Muscle layer of colon (tissue), 2 donors: Measurements from ENCODE around the gene LRRC17.

Source experiments
- H3K27ac ChIP-seq: one replicate; pipeline ENCODE4 v1.7.0; 2013; ENCODE audit warnings: low read depth, mild to moderate bottlenecking, low read length, moderate library complexity
- H3K27me3 ChIP-seq, 2 donors: one replicate each; pipeline ENCODE4 v1.7.0; 2013; ENCODE audit warnings: low read length in 2 of 2, mild to moderate bottlenecking in 2 of 2; ENCODE audit not compliant: insufficient read depth in 2 of 2, control insufficient read depth in 1 of 2
- H3K36me3 ChIP-seq: one replicate; pipeline ENCODE4 v1.7.0; 2013; ENCODE audit warnings: mild to moderate bottlenecking, low read length; ENCODE audit not compliant: insufficient read depth
- H3K4me1 ChIP-seq: one replicate; pipeline ENCODE4 v1.7.0; 2013; ENCODE audit warnings: mild to moderate bottlenecking, low read length; ENCODE audit not compliant: insufficient read depth
- H3K4me3 ChIP-seq, 2 donors: one replicate each; pipeline ENCODE4 v1.7.0; 2013; ENCODE audit warnings: low read length in 2 of 2, low read depth in 1 of 2, mild to moderate bottlenecking in 1 of 2, moderate library complexity in 1 of 2
- H3K9ac ChIP-seq: one replicate; pipeline ENCODE4 v1.7.0; 2013; ENCODE audit warnings: low read length
- H3K9me3 ChIP-seq: one replicate; pipeline ENCODE4 v1.7.0; 2013; ENCODE audit warnings: mild to moderate bottlenecking, low read length
- donor health status: abdominal sarcoma.
- donor health status: Adenocarcinoma of cecum.

Gene LRRC17

DNA sequence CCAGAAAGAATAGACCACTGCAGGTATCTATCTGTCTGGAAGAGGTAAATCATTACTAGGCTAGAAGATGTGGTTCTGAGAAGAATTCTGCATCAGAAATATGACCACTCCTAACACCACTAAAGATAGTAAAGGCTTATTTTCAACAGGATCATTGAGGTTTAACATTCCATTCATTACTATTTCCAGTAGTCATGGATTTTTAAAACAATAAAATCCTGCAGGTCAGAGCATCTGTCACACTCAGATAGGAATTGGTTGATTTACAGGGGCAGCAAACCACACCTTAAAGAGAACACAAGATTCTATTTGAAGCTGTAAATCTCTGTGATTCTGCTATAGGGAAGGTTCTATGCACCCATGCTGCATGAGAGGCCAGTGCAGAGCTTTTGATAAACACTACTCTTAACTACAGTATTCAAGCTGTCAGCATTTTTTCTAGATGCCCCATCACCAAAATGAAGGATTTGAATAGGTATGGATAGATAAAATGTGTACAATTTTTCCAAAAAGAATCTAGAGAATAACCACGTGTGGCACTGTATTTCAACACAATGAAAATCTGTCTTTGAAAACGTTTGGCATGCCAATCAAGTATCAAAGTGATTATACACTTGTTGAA is 14.6 kb downstream of the LRRC17 start:
- H3K9me3 ChIP-seq: no peaks in the 10 kb centered on the region
- no peaks in the 10 kb centered on the region for H3K4me1 ChIP-seq
- no peak overlapping the region for H3K4me3 ChIP-seq
- no peak overlapping the region for H3K9ac ChIP-seq
- no peaks in the 10 kb centered on the region for H3K27me3 ChIP-seq
- no peaks in the 10 kb centered on the region for H3K36me3 ChIP-seq
- H3K27ac ChIP-seq: no peak overlapping the region

DNA sequence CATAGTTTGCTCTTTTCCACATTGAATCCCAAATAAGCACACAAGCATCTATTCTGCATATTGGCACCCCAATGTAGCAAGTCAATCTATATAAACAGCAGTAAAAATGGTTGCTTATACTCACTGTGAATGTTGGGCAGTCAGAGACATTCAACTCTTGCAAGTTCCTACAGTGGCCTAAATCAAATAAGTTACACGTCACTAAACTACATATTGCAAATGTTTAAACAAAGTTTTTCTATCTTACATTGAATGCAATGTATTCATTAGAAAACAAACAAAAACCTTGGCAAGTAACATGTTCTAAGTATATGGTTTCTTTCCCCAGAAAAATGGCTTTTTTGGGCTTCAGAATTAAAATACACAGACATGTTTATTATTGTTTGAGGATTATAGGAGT is 19.0 kb downstream of the LRRC17 start:
- Histone ChIP-seq H3K27ac (no peak overlapping the region), H3K36me3 (no peaks in the 10 kb centered on the region), H3K27me3 (no peaks in the 10 kb centered on the region), H3K4me3 (no peak overlapping the region), H3K9ac (no peak overlapping the region), H3K9me3 (no peaks in the 10 kb centered on the region), H3K4me1 (peaks cover 4% of the 10 kb centered on the region)

DNA sequence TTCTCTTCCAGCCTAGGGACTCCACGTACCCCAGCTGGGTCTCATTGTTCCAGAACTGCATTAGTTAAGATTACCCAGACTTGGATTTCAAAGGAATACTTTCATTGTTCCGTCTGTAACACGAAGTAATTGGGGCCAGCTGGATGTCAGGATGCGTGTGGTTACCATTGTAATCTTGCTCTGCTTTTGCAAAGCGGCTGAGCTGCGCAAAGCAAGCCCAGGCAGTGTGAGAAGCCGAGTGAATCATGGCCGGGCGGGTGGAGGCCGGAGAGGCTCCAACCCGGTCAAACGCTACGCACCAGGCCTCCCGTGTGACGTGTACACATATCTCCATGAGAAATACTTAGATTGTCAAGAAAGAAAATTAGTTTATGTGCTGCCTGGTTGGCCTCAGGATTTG is 21.0 kb downstream of the LRRC17 start:
- Histone ChIP-seq H3K27me3 (no peaks in the 10 kb centered on the region), H3K27ac (no peak overlapping the region), H3K9me3 (no peaks in the 10 kb centered on the region), H3K36me3 (no peaks in the 10 kb centered on the region), H3K9ac (no peak overlapping the region), H3K4me3 (no peak overlapping the region), H3K4me1 (peaks cover 5% of the 10 kb centered on the region)

DNA sequence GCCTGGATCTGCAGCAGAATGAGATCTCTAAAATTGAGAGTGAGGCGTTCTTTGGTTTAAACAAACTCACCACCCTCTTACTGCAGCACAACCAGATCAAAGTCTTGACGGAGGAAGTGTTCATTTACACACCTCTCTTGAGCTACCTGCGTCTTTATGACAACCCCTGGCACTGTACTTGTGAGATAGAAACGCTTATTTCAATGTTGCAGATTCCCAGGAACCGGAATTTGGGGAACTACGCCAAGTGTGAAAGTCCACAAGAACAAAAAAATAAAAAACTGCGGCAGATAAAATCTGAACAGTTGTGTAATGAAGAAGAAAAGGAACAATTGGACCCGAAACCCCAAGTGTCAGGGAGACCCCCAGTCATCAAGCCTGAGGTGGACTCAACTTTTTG is 21.4 kb downstream of the LRRC17 start:
- Histone ChIP-seq H3K27ac (no peak overlapping the region), H3K9ac (no peak overlapping the region), H3K4me3 (no peak overlapping the region), H3K9me3 (no peaks in the 10 kb centered on the region), H3K36me3 (no peaks in the 10 kb centered on the region), H3K4me1 (peaks cover 9% of the 10 kb centered on the region), H3K27me3 (no peaks in the 10 kb centered on the region)

DNA sequence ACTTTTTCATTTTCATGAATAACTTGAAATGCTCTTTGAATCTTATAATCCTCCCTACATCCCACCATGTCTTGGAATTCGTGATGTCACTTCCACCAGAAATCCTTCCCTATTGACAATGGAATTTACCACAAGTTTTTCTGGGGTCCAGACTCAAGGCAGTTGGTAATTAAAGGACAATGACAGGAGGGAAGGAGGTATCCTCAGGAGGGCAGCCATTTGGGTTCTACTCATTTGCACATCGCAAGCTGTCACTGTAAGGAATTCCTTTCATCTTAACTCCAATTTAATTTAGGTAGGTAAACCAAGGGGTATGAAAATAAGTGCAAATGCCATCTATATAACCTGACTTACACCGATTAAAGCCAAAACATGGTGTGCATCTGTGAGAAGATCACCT is 21.9 kb downstream of the LRRC17 start:
- no peaks in the 10 kb centered on the region for H3K27me3 ChIP-seq
- H3K9me3 ChIP-seq: no peaks in the 10 kb centered on the region
- no peak overlapping the region for H3K4me3 ChIP-seq
- no peak overlapping the region for H3K27ac ChIP-seq
- peaks cover 9% of the 10 kb centered on the region for H3K4me1 ChIP-seq
- no peaks in the 10 kb centered on the region for H3K36me3 ChIP-seq
- H3K9ac ChIP-seq: no peak overlapping the region

DNA sequence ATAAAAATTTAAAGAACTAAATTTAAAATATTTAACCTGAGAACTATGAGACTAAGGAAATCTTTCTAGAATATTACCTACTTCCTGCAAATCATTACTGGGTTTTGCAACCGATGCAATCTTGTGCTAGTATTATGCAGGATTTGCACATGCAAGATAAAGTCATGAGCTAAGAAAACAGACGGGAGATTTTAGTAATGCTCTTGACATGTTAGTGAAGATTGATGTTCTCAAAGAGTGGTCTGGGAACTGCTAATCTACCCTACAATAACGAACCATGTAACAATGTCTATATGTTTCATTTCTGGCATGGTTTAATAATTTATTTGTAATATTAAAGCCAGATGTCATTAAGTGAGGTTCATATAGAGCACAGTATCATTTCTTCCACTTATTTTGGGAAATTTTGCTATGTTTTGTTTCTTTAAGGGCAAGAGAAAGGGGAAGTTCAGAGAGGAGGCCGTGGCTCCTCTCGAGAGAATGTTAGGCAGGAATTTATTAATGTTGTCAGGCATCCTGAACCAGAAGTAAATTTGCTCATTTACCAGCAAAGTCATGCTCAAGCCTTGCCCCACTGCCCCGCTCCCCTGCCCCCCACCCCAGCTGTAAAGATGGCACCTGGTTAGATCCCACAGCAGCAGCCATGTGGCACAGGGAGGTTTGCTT is 22.8 kb downstream of the LRRC17 start:
- H3K4me1 ChIP-seq: peaks cover 9% of the 10 kb centered on the region
- H3K27ac ChIP-seq: no peak overlapping the region
- no peaks in the 10 kb centered on the region for H3K27me3 ChIP-seq
- H3K4me3 ChIP-seq: no peak overlapping the region
- H3K9ac ChIP-seq: no peak overlapping the region
- H3K9me3 ChIP-seq: no peaks in the 10 kb centered on the region
- no peaks in the 10 kb centered on the region for H3K36me3 ChIP-seq

DNA sequence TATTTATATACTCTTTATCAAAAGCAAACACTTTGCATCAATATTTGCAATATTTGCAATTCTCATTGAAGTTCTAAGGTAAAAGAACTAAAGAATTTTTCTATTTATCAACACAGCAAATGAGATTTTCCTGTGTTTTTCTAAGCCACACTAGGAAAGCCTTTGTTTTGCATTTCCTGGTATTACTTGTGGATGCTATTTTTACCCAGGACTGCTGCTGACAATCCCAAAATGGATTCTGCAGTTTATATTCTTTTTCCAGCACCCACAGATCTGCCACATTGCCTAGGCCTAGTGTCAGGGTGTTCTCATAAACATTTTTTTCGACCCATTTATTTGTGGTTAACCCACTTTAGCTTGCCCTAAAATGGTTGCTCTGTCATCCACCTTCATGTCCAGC is 25.9 kb downstream of the LRRC17 start:
- H3K27me3 ChIP-seq: no peaks in the 10 kb centered on the region
- H3K36me3 ChIP-seq: no peaks in the 10 kb centered on the region
- no peak overlapping the region for H3K9ac ChIP-seq
- no peaks in the 10 kb centered on the region for H3K9me3 ChIP-seq
- peaks cover 9% of the 10 kb centered on the region for H3K4me1 ChIP-seq
- H3K4me3 ChIP-seq: no peak overlapping the region
- H3K27ac ChIP-seq: no peak overlapping the region

DNA sequence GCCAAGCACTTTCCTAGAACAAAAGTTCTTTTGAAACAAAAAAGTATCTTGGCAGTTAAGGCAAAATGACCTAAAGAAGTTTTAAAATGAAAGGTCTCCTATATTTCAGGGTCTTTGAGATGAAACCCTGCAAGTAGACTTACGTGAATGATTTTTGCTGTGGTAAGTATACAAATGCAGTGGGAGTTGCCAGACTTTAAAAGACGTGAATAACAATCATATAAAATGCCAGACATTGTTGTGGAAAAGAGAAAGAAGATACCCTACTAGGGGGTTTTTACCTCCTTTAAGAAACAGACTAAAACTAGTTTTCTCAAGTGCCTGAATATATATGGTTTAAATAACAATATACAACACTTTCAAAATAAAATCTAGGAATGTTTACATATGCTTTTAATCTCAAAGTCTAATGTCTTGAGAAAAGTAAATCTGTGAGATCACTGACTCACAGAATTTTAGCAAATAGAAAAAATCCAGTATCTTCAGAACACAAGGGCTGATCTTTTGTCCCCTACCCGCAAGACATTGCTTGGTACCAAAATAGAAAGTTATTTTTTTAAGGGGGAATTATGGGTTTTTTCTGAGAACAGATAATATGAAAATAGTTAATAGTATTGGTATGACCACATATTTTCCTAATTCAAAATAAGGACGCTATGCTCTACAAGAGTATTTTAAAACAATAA is 29.5 kb downstream of the LRRC17 start:
- Histone ChIP-seq H3K27ac (no peak overlapping the region), H3K4me3 (no peak overlapping the region), H3K4me1 (peaks cover 5% of the 10 kb centered on the region), H3K9ac (no peak overlapping the region), H3K36me3 (no peaks in the 10 kb centered on the region), H3K9me3 (no peaks in the 10 kb centered on the region), H3K27me3 (no peaks in the 10 kb centered on the region)

DNA sequence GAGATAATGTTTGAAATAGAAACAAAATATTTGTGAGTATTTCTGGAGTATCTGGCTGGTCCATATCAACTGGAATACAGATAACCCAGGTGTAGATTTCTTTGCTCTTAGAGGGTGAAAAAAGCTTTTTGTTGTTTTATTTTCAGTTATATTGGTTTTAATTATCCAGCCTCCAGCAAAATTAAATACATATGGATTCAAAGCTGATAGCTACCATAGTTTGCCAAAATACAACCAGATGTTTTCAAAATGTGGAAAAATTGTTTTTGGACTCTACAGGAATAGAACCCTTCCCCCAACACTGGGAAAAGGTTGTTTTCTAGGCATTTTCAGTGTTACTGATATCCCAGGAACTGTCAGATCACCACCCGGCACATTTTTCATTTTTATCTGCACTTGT is 30.1 kb downstream of the LRRC17 start:
- H3K4me3 ChIP-seq: no peak overlapping the region
- no peak overlapping the region for H3K27ac ChIP-seq
- no peak overlapping the region for H3K9ac ChIP-seq
- H3K27me3 ChIP-seq: no peaks in the 10 kb centered on the region
- no peaks in the 10 kb centered on the region for H3K9me3 ChIP-seq
- no peaks in the 10 kb centered on the region for H3K36me3 ChIP-seq
- peaks cover 5% of the 10 kb centered on the region for H3K4me1 ChIP-seq

DNA sequence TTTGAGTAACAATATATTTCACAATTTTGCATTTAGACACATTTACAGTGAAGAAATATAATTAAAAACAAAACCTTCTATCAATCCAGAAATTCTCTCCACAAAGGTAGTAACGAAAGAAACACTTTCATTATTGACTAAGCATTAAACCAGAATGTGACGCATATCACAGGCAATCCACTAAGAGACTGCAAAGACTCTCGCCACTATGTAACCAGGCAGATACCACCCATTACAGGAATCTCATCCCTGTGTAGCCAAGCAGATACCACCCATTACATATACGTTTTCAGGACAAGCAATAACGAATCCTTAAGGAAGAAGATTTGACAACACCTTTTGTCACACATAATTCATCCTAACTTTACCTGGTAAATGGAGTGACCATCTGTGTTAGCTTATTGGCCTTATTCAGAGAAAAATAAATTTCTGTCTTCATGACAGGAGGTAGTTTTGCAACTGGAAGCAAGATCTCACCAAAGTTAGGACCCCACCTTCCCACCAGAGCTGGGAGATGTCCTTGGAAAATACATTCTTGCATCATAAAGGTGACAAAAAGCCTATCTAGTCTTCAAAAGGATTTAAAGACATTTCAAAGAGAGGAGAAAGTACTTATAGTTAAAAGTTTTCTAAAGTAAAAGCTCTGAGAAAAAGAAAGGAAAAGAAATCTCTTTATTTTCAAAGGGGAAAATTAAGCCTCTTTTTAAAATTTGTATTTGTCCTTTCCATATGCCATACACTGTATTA is 30.8 kb downstream of the LRRC17 start:
- Histone ChIP-seq H3K4me1 (peaks cover 5% of the 10 kb centered on the region), H3K4me3 (no peak overlapping the region), H3K9ac (no peak overlapping the region), H3K27me3 (no peaks in the 10 kb centered on the region), H3K27ac (no peak overlapping the region), H3K9me3 (no peaks in the 10 kb centered on the region), H3K36me3 (no peaks in the 10 kb centered on the region)

DNA sequence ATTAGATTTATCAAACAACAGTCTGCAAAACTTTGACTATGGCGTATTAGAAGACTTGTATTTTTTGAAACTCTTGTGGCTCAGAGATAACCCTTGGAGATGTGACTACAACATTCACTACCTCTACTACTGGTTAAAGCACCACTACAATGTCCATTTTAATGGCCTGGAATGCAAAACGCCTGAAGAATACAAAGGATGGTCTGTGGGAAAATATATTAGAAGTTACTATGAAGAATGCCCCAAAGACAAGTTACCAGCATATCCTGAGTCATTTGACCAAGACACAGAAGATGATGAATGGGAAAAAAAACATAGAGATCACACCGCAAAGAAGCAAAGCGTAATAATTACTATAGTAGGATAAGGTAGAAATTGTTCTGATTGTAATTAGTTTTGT is 31.4 kb downstream of the LRRC17 start:
- Histone ChIP-seq H3K36me3 (no peaks in the 10 kb centered on the region), H3K27me3 (no peaks in the 10 kb centered on the region)

More for the DNA sequence above, 31.4 kb downstream of the LRRC17 start:
- H3K9me3 ChIP-seq: no peaks in the 10 kb centered on the region
- H3K4me3 ChIP-seq: no peak overlapping the region
- no peaks in the 10 kb centered on the region for H3K4me1 ChIP-seq
- no peak overlapping the region for H3K27ac ChIP-seq
- H3K9ac ChIP-seq: no peak overlapping the region
